ENCODE results near the gene ASB13. TPM values are rescaled to one million over a fixed set of nuclear protein-coding genes. Genes with fewer than 3 reads are reported as not detected.

ASB13 gene
- total RNA-seq, 4 donors from 2014 or later = 19.2 to 47.7 (median 31.2) TPM

DNA sequence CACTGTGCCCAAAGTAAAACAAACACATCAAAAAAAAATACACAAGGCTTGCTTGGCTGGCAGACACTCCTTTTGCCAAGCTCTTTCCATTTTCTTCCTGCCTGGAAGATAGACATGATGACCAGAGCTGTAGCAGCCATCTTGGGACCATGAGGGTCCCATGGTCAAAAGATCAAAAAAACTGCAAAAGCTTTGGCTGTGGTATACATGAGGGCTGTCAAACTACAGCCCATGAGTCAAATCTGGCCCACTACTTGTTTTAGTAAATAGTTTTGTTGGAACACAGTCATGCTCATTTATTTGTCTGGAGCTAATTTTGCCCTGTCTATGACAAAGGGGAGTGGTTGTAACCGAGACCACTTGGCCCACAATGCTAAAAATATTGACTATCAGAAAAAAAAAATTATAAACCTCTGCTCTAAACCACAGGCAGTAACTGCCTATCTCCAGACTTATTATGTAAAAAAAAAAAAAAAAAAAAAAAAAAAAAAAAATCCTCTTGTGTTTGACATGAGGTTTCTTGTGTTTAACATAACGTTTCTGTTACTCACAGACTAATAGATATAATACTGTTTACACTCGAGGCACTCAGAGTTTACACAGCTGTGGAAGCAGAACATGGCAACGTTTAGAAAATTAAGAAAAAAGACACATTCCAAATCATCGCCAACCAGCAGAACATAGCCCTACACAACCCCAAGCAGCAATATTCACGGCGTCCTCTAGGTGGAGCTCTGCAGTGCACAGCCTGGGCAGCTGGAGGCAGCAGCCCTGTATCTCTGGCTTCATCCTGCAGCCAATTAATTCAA lies 36.9 kb downstream of the ASB13 start:
- TF ChIP-seq, protein P1, sequence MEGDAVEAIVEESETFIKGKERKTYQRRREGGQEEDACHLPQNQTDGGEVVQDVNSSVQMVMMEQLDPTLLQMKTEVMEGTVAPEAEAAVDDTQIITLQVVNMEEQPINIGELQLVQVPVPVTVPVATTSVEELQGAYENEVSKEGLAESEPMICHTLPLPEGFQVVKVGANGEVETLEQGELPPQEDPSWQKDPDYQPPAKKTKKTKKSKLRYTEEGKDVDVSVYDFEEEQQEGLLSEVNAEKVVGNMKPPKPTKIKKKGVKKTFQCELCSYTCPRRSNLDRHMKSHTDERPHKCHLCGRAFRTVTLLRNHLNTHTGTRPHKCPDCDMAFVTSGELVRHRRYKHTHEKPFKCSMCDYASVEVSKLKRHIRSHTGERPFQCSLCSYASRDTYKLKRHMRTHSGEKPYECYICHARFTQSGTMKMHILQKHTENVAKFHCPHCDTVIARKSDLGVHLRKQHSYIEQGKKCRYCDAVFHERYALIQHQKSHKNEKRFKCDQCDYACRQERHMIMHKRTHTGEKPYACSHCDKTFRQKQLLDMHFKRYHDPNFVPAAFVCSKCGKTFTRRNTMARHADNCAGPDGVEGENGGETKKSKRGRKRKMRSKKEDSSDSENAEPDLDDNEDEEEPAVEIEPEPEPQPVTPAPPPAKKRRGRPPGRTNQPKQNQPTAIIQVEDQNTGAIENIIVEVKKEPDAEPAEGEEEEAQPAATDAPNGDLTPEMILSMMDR (IDR thresholded peaks at IDR 0.05; ENCODE audit: low read depth) = no peak

DNA sequence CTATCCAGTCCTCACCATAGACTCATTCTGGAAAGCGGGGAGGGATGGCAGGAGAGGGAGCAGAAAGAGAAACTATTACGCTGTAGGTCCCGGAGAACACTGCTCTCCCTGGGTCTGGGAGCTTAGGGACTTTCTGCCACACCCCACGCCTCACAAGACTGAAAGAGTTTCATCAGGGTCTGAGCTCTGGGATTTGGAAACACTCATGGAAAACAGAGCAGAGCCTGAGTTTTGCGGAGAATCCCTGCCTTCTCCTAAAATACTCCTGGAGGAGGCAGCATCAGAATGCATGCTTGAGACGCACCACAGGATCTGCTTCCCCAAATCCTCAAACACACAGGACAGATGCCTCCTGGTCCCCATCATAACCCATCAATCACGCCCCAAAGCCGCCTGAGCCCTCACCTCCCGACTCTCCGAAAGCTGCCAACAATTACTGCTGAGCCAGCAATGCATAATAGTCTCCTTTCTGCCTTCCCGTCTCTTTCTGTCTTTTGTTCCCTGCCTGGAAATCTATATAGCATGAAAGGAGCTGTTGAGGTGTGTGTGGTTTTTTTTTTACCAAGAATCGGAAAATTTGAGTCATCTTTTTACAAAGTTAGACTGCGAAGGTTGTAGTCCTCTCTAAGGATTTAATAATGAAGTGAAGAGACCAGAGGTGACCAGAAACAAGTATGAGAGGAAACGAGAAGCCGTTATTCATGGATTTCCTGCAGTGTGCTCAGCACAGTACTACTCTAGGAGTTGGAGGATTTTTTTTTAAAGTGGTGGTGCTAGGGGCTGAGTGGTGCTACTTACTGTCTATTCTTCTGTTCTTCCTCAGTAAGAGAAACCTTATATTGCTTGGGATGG lies 37.7 kb downstream of the ASB13 start:
- TF ChIP-seq, protein P1 (IDR thresholded peaks at IDR 0.05; ENCODE audit: low read depth) = no peak

DNA sequence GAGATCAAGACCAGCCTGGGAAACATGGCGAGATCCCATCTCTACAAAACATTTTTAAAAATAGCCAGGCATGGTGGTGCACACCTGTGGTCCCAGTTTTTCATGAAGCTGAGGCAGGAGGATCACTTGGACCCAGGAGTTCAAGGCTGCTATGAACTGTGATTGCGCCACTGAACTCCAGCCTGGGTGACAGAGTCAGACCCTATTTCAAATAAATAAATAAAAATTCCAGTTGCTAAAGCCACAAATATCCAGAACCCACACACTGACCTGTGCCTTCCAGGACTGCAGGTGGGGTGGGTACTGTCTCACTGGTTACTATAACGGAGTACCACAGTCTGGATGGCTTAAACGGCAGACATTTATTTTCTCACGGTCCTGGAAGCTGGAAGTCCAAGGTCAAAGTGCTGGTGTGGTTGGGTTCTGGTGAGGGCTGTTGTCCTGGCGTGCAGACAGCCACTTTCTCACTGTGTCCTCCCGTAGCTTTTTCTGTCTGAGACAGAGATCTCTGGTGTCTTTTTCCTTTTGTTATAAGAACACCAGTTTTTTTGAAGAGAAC lies 38.8 kb downstream of the ASB13 start:
- TF ChIP-seq, protein P1 (IDR thresholded peaks at IDR 0.05; ENCODE audit: low read depth) = no peak

DNA sequence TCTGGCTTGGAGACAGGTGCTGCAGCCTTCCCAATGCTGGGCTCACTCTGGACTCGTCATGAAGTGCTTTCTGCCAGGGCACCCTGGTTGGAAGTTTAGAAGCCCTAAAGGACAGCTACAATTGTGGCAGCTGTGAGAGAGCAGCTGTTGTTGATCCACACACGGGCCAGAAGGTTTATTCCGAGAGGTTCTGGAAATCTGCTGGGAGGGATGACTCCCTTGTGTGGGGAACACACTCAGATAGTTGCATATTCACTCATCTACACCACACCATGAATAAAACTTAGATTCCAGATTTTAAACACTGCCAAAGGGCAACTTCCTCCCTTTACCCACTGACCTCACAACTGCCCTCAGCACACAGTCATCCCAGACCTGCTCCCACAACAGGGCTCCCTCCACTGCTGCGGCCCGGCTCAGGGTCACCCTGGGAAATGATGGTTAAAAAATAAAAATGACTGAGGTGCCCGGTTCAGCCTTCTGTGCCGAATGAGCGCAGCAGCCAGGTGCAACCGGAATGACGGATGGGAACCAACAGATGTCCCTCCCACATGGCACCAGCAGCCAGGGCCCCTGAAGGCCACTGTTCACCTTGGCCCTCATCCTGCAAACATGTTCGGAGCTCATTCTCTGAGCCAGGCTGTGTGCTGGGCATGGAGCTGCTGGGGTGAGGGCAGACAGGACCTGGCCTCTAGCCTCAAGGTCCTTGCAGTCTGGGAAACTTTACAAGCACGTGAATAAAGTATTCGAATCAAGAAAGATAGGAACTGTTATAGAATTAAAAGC lies 40.2 kb downstream of the ASB13 start:
- TF ChIP-seq, protein P1 (IDR thresholded peaks at IDR 0.05; ENCODE audit: low read depth) = no peak

DNA sequence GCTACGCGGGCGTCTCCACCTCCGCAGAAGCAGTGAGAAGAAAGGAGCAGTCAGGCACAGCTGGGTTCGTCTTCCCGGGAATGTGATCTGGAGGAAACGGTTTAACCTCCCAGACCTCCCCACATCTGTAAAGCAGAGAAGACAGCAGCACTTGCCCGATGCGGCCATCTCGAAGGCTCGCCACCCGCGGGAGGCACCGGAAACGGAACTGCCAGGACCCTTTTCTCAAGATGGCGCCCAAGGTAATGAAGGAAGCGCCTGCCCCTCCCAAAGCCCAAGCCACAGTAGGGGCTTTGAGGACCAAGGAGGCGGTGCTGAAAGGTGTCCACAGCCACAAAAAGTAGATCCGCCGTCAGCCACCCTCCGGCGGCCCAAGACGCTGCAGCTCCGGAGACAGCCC lies 41.7 kb downstream of the ASB13 start:
- TF ChIP-seq, protein P1 (IDR thresholded peaks at IDR 0.05; ENCODE audit: low read depth) = no peak

DNA sequence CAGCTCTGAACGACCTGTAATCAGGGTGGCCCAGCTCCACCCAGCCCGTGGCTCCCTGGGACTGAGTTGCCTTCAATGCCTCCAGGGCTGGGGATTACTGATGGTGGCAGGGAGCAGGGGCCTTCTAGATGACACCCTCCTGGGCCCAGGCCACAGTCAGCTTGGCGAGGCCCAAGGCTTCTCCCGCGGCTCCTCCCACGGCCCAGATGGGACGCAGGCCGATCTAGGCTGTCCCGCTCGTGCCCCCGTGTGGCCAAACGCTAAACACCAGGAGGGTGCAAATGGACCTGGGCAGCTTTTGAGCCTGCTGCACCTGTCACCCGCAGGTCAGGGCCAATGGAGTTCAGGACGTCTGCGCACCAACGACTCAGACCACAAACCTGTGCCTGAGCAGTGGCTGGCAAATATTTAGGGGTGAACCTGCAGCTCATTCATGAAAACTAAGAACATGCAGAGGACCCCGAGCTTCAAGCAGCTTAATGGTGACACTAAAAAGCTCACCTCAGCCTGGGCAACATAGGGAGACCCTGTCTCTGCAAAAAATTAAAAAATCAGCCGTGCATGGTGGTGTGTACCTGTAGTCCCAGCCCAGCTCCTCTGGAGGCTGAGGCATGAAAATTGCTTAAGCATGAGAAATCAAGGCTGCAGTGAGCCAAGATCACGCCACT lies 43.2 kb downstream of the ASB13 start:
- TF ChIP-seq, protein P1 (IDR thresholded peaks at IDR 0.05; ENCODE audit: low read depth) = no peak

Measured in subcutaneous adipose tissue (tissue), 4 donors.